ENCODE results near the gene TOX2.

The TOX2 gene

GRCh38 chr20:43916073-43916880, 1.6 kb downstream of the TOX2 start:
- DNase-seq (ENCODE audit: low spot score): no peak

GRCh38 chr20:43916881-43917371, 2.3 kb downstream of the TOX2 start:
- DNase-seq (ENCODE audit: low spot score): no peak

GRCh38 chr20:43917380-43917779, 2.7 kb downstream of the TOX2 start:
- no peak for DNase-seq (ENCODE audit: low spot score)

GRCh38 chr20:43919686-43920403, 5.2 kb downstream of the TOX2 start:
- DNase-seq (ENCODE audit: low spot score): no peak

- DNase-seq (ENCODE audit: low spot score): no peak
Observed at GRCh38 chr20:43920797-43921196, 6.1 kb downstream of the TOX2 start.

- no peak for DNase-seq (ENCODE audit: low spot score)
Observed at GRCh38 chr20:43921227-43921780, 6.7 kb downstream of the TOX2 start.

- no peak for DNase-seq (ENCODE audit: low spot score)
Observed at GRCh38 chr20:43922614-43923013, 8.0 kb downstream of the TOX2 start.

- DNase-seq (ENCODE audit: low spot score): no peak
Observed at GRCh38 chr20:43923322-43923721, 8.7 kb downstream of the TOX2 start.

- DNase-seq (ENCODE audit: low spot score): no peak
Observed at GRCh38 chr20:43923917-43924316, 9.3 kb downstream of the TOX2 start.

GRCh38 chr20:43925215-43925614, 10.6 kb downstream of the TOX2 start:
- DNase-seq (ENCODE audit: low spot score): no peak

GRCh38 chr20:43925801-43926200, 11.1 kb downstream of the TOX2 start:
- DNase-seq (ENCODE audit: low spot score): peak; percentile 22

GRCh38 chr20:43926287-43927050, 11.8 kb downstream of the TOX2 start:
- DNase-seq (ENCODE audit: low spot score): no peak

GRCh38 chr20:43931976-43932375, 17.3 kb downstream of the TOX2 start:
- no peak for DNase-seq (ENCODE audit: low spot score)

- DNase-seq (ENCODE audit: low spot score): no peak
Observed at GRCh38 chr20:43934833-43935232, 20.2 kb downstream of the TOX2 start.

GRCh38 chr20:43936104-43936770, 21.6 kb downstream of the TOX2 start:
- DNase-seq (ENCODE audit: low spot score): no peak

- no peak for DNase-seq (ENCODE audit: low spot score)
Observed at GRCh38 chr20:43936805-43937204, 22.2 kb downstream of the TOX2 start.

- DNase-seq (ENCODE audit: low spot score): no peak
Observed at GRCh38 chr20:43937591-43937990, 22.9 kb downstream of the TOX2 start.

GRCh38 chr20:43938017-43938655, 23.5 kb downstream of the TOX2 start:
- DNase-seq (ENCODE audit: low spot score): no peak

- DNase-seq (ENCODE audit: low spot score): no peak
Observed at GRCh38 chr20:43938932-43939761, 24.5 kb downstream of the TOX2 start.

GRCh38 chr20:43939762-43940121, 25.1 kb downstream of the TOX2 start:
- no peak for DNase-seq (ENCODE audit: low spot score)
